K562 (cell line): ENCODE data around the gene PARS2. TPM values are rescaled to one million over a fixed set of nuclear protein-coding genes. Genes with fewer than 3 reads are reported as not detected.
A peak's percentile ranks its signal among the peaks of the same experiment; 100 is the strongest.

ENCODE experiments used
- ATAC-seq: fragments of 200-7000 bp; cut with Tn5 transposase; 3 replicates; pipeline ENCODE4 v1.9.1; 2020; ENCODE audit warnings: moderate library complexity
- BruUV-seq: library from RNA; stranded (reverse); fragments of 400-500 nt; replicated peaks from 2 replicates; lab custom pipeline; 2021; lab: Mats Ljungman, UMichigan
- CTCF ChIA-PET: fragments of 300-600 bp; formaldehyde crosslinking; extraction: SDS; loops from one replicate; lab custom pipeline; 2021; ENCODE audit warnings: low intra/inter-chr PET ratio; lab: Yijun Ruan, JAX
- POLR2A ChIA-PET: fragments of 300-600, 350-650 bp; sonication (Branson Sonifier 250); formaldehyde crosslinking; extraction: SDS; loops from one replicate; lab custom pipeline; 2021; ENCODE audit warnings: antibody characterized with exemption, inconsistent platforms; lab: Yijun Ruan, JAX
- DNase-seq, 4 experiments: peaks; one replicate each; pipeline versions ENCODE4 v3.0.0 to v3.0.0-alpha.2; 2011 to 2018; ENCODE audit warnings: low spot score in 3 of 4, mixed read lengths in 3 of 4; ENCODE audit errors: extremely low read depth in 1 of 4
- FAIRE-seq: peaks from 2 replicates; lab custom pipeline; 2011; peaks lifted over from hg19 to GRCh38; lab: Jason Lieb, UNC
- H2AFZ ChIP-seq: 2 replicates; pipeline ENCODE4 v1.6.0; 2011; ENCODE audit warnings: low read depth, low read length, control low read depth, inconsistent platforms
- H3K27ac ChIP-seq: fragments of 200-600 bp; 3 replicates; pipeline ENCODE4 v1.8.0; 2011; ENCODE audit warnings: low read depth, mild to moderate bottlenecking, control low read depth, inconsistent platforms, low read length, moderate library complexity, mixed read lengths; ENCODE audit errors: extremely low read depth
- H3K27me3 ChIP-seq, 2 experiments: fragments of 300-600 bp in 1 of 2; 2 replicates in 1 of 2; 3 replicates in 1 of 2; pipeline versions ENCODE4 v1.6.0 to v1.8.0; 2011; ENCODE audit warnings: inconsistent platforms in 2 of 2, low read length in 2 of 2, mild to moderate bottlenecking in 1 of 2, mixed read lengths in 1 of 2, moderate library complexity in 1 of 2; ENCODE audit not compliant: control insufficient read depth in 2 of 2, insufficient read depth in 2 of 2
- H3K36me3 ChIP-seq: fragments of 300-600 bp; 3 replicates; pipeline ENCODE4 v1.8.0; 2011; ENCODE audit warnings: mild to moderate bottlenecking, low read length, inconsistent platforms; ENCODE audit not compliant: control insufficient read depth, insufficient read depth
- H3K4me1 ChIP-seq, 2 experiments: fragments of 200-600 bp in 1 of 2; replicated peaks in 1 of 2; 2 replicates in 1 of 2; 3 replicates in 1 of 2; pipeline versions ENCODE4 v1.5.1 to v1.8.0; 2011; ENCODE audit warnings: inconsistent platforms in 2 of 2, low read length in 2 of 2, mild to moderate bottlenecking in 1 of 2, mixed read lengths in 1 of 2, moderate library complexity in 1 of 2; ENCODE audit not compliant: control insufficient read depth in 2 of 2, insufficient read depth in 2 of 2
- H3K4me2 ChIP-seq: 2 replicates; pipeline ENCODE4 v1.6.1; 2011; ENCODE audit warnings: low read length, control low read depth, inconsistent platforms, mixed read lengths; ENCODE audit not compliant: insufficient read depth
- H3K4me3 ChIP-seq: fragments of 200-600 bp; sonication (generic), shearing (Covaris generic); 2 replicates; pipeline ENCODE4 v1.5.1; 2016; ENCODE audit warnings: control low read depth, inconsistent platforms
- H3K79me2 ChIP-seq: fragments of 200-600 bp; 3 replicates; pipeline ENCODE4 v1.8.0; 2011; ENCODE audit warnings: low read length, inconsistent platforms; ENCODE audit not compliant: control insufficient read depth, insufficient read depth
- H3K9ac ChIP-seq, 2 experiments: 2 replicates each; pipeline versions ENCODE4 v1.6.0 to v1.6.1; 2011; ENCODE audit warnings: low read depth in 2 of 2, low read length in 2 of 2, control low read depth in 1 of 2, inconsistent platforms in 1 of 2, mild to moderate bottlenecking in 1 of 2, mixed read lengths in 1 of 2; ENCODE audit not compliant: insufficient read depth in 1 of 2
- H3K9me1 ChIP-seq: one replicate; pipeline ENCODE4 v1.6.0; 2011; ENCODE audit warnings: inconsistent platforms, mild to moderate bottlenecking, low read length, moderate library complexity; ENCODE audit not compliant: control insufficient read depth, insufficient read depth
- H3K9me3 ChIP-seq: replicated peaks from 2 replicates; pipeline ENCODE4 v1.5.1; 2011; ENCODE audit warnings: low read depth, low read length, inconsistent platforms; ENCODE audit not compliant: control insufficient read depth, insufficient read depth
- H4K20me1 ChIP-seq: replicated peaks from 2 replicates; pipeline ENCODE4 v1.6.1; 2011; ENCODE audit warnings: low read length, inconsistent platforms, mixed read lengths; ENCODE audit not compliant: control insufficient read depth, insufficient read depth
- CBX1 ChIP-seq: sonication (generic); IDR thresholded peaks from 2 replicates; pipeline ENCODE4 v1.6.1; 2016; ENCODE audit warnings: antibody characterized with exemption, low read depth, mild to moderate bottlenecking
- CEBPB ChIP-seq: fragments of 450-650 bp; IDR thresholded peaks from 2 replicates; pipeline ENCODE4 v1.6.1; 2016; ENCODE audit warnings: missing genetic modification characterization, missing compliant biosample characterization
- DDX20 ChIP-seq: fragments of 450-650 bp; IDR thresholded peaks from 2 replicates; pipeline ENCODE4 v1.6.1; 2016; ENCODE audit warnings: missing genetic modification characterization, low read depth, mild to moderate bottlenecking, missing compliant biosample characterization, moderate library complexity
- TCF3 ChIP-seq: sonication (generic); formaldehyde crosslinking; IDR thresholded peaks from 2 replicates; pipeline ENCODE4 v1.4.0; 2020; ENCODE audit warnings: mild to moderate bottlenecking, missing genetic modification reagents
- TEAD1 ChIP-seq, 2 experiments: fragments of 450-650 bp in 1 of 2; sonication (generic) in 1 of 2; formaldehyde crosslinking; IDR thresholded peaks; 2 replicates each; pipeline versions ENCODE4 v1.4.0 to v1.8.0; 2020 to 2022; ENCODE audit warnings: mild to moderate bottlenecking in 2 of 2, missing genetic modification reagents in 1 of 2
- TOE1 ChIP-seq, 2 experiments: fragments of 450-650 bp in 1 of 2; sonication (generic) in 1 of 2; formaldehyde crosslinking in 1 of 2; IDR thresholded peaks; 2 replicates each; pipeline versions ENCODE4 v1.7.1 to v1.8.0; 2016 to 2022; ENCODE audit warnings: borderline replicate concordance in 2 of 2, mild to moderate bottlenecking in 2 of 2, antibody characterized with exemption in 1 of 2, inconsistent platforms in 1 of 2, low read depth in 1 of 2, missing genetic modification reagents in 1 of 2, moderate library complexity in 1 of 2
- TRIM28 ChIP-seq: fragments of 450-650 bp; IDR thresholded peaks from 2 replicates; pipeline ENCODE4 v1.6.1; 2017
- ZBTB17 ChIP-seq: fragments of 450-650 bp; formaldehyde crosslinking; IDR thresholded peaks from 2 replicates; pipeline ENCODE4 v1.4.0; 2020; ENCODE audit warnings: mild to moderate bottlenecking
- ZNF274 ChIP-seq: IDR thresholded peaks from 2 replicates; pipeline ENCODE4 v1.6.1; 2011; ENCODE audit warnings: low read depth, mild to moderate bottlenecking, low read length, moderate library complexity, borderline replicate concordance
- WGBS: fragments of 100-300 bp; shearing (Covaris generic); methylation state at CpG from one replicate; pipeline ENCODE4 v1.1.6; 2016; ENCODE audit warnings: low coverage, mixed read lengths; ENCODE audit not compliant: insufficient coverage; ENCODE audit errors: missing lambda C conversion rate; 5-methylcytosine and 5-hydroxymethylcytosine counted together
- in situ Hi-C: fragments of 300-500 bp; cut with MboI; formaldehyde crosslinking; loops from 4 replicates; pipeline ENCODE4 v1.15.0; 2018; ENCODE audit warnings: inconsistent platforms, mixed read lengths
- intact Hi-C: fragments of 100-400 bp; cut with micrococcal nuclease; formaldehyde crosslinking; loops from 2 replicates; pipeline ENCODE4 v1.14.2; 2022
- polyA plus RNA-seq, 8 experiments: library from polyadenylated mRNA; depleted of rRNA in 4 of 8; stranded (reverse) in 5 of 8; unstranded in 3 of 8; fragments of >200 nt; fragmentation: Nextera tagmentation in 2 of 8; fragmentation: Illumina TruSeq in 1 of 8; extraction: Ambion mirVana in 2 of 8; extraction: Trizol in 1 of 8; gene quantifications; 2 replicates each; pipeline versions ENCODE4 v1.2.1 to v1.2.3, GENCODE V29; 2011 to 2014; ENCODE audit warnings: inconsistent platforms in 1 of 8, missing spikeins in 1 of 8
- total RNA-seq, 7 experiments: library from RNA; depleted of rRNA in 6 of 7; stranded (reverse); fragments of >200 nt in 6 of 7; fragmentation: Illumina TruSeq in 2 of 7; extraction: Trizol in 2 of 7; gene quantifications; 2 replicates each; pipeline versions ENCODE4 v1.2.1 to v1.2.3, GENCODE V29; 2011 to 2021; ENCODE audit warnings: low replicate concordance in 1 of 7
- TF ChIP-seq, protein P1 (sequence below): sonication (generic); formaldehyde crosslinking; IDR thresholded peaks from 2 replicates; pipeline ENCODE4 v1.5.0; 2020; ENCODE audit warnings: missing genetic modification reagents
- TF ChIP-seq, protein P2 (sequence below): fragments of 250-450 bp; sonication (Bioruptor Pico); IDR thresholded peaks from 2 replicates; pipeline ENCODE4 v1.8.0; 2021; ENCODE audit warnings: mild to moderate bottlenecking, moderate library complexity

PARS2 gene
- total and polyA plus RNA-seq, 9 of the 15 experiments (the other 6 are each of a cell fraction or from before 2014, with no cell fraction given): 6.3 to 12.4 (median 7.9) TPM

DNA sequence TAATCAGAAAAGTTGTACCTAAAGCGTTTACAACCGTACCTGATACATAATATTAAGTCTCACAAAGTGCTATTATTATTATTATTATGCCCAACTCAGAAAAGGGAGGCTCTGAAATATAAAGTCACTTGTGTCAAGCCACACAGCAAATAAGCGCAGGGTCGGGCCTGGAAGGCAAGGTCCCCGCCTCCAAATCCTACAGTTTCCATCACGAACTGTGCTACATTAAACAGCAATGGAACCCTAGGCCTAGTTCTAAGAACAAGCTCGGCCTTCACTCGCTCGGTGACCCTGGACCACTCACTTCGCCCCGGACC lies 549 bp downstream of the PARS2 start:
- Histone ChIP-seq H3K9me1 (peaks cover under 1% of the 10 kb centered on the region), H3K36me3 (peaks cover under 1% of the 10 kb centered on the region; the same call in 1 of the 3 replicates), H3K27me3 (no peaks in the 10 kb centered on the region; a peak in 1 of 5 replicates), H3K4me2 (peak overlapping the region; percentile 100), H3K4me1 (peaks cover 0 to 7% of the 10 kb centered on the region in 2 experiments; a peak in 2 of 5 replicates), H3K9ac (peak overlapping the region; percentile 90 to 94), H2AFZ (peak overlapping the region; percentile 96), H3K9me3 (no peaks in the 10 kb centered on the region), H3K27ac (peak overlapping the region; percentile 75), H4K20me1 (no peaks in the 10 kb centered on the region), H3K4me3 (peak overlapping the region; percentile 87), H3K79me2 (peaks cover 18% of the 10 kb centered on the region)
- TSS peak; percentile 85 for BruUV-seq
- no peak for FAIRE-seq
- in situ Hi-C loops (no loop called here), intact Hi-C loops (loop anchor here (2.0 kb wide), 1 partner anchor 49 kb away; the partner anchor contains the start of gene TTC4)
- CTCF ChIA-PET: interaction anchor here (1.3 kb wide), 1 partner anchor 28 kb away, joined by 3 read pairs; no protein-coding TSS in a partner anchor
- POLR2A ChIA-PET: interaction anchor here (0.9 to 2.9 kb wide), 4 partner anchors 13 to 58 kb away, joined by 3 to 19 read pairs (median 6); no protein-coding TSS in a partner anchor
- WGBS: 2% methylated on average over 10 of the region's 11 CpGs
- DNase-seq: no peak
- ATAC-seq: peak; percentile 19
- no peak for TF ChIP-seq ZNF274
- 0 out of 4 replicates have a peak, but pooled peaks of 1 of the 2 experiments have one; percentile 29 for TF ChIP-seq TEAD1 (CRISPR knock-in tag; IDR thresholded peaks at IDR 0.05)
- no peak for TF ChIP-seq CBX1
- TF ChIP-seq CEBPB (tag): no peak
- no peak for TF ChIP-seq TRIM28
- TF ChIP-seq, protein P1, sequence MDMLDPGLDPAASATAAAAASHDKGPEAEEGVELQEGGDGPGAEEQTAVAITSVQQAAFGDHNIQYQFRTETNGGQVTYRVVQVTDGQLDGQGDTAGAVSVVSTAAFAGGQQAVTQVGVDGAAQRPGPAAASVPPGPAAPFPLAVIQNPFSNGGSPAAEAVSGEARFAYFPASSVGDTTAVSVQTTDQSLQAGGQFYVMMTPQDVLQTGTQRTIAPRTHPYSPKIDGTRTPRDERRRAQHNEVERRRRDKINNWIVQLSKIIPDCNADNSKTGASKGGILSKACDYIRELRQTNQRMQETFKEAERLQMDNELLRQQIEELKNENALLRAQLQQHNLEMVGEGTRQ (CRISPR knock-in tag): 0 out of 2 replicates have a peak, but pooled peaks have one; percentile 7
- TF ChIP-seq TOE1 (IDR thresholded peaks at IDR 0.05; ENCODE audit: borderline replicate concordance): peak; percentile 41; the same call in 1 of the 2 replicates
- TF ChIP-seq TOE1 (CRISPR knock-in tag; IDR thresholded peaks at IDR 0.05; ENCODE audit: borderline replicate concordance, low read depth): no peak
- TF ChIP-seq, protein P2, sequence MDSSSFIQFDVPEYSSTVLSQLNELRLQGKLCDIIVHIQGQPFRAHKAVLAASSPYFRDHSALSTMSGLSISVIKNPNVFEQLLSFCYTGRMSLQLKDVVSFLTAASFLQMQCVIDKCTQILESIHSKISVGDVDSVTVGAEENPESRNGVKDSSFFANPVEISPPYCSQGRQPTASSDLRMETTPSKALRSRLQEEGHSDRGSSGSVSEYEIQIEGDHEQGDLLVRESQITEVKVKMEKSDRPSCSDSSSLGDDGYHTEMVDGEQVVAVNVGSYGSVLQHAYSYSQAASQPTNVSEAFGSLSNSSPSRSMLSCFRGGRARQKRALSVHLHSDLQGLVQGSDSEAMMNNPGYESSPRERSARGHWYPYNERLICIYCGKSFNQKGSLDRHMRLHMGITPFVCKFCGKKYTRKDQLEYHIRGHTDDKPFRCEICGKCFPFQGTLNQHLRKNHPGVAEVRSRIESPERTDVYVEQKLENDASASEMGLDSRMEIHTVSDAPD (CRISPR knock-in tag): no peak
- TF ChIP-seq ZBTB17: no peak
- TF ChIP-seq TCF3 (CRISPR knock-in tag): no peak
- no peak for TF ChIP-seq DDX20 (tag)
